Measurements from ENCODE around the gene PICALM.

GRCh38 chr11:86073948-86074347 is 5.1 kb upstream of the PICALM start:
- TF ChIP-seq CTCF (IDR thresholded peaks at IDR 0.05; ENCODE audit: low read depth, low read length): no peak
- no peak for TF ChIP-seq POLR2A (IDR thresholded peaks at IDR 0.05; ENCODE audit: extremely low read depth, insufficient read length)
- no peak for TF ChIP-seq MAX (IDR thresholded peaks at IDR 0.05; ENCODE audit: low read depth, low read length)

Data from NB4 (cell line).